ENCODE data around the gene TP53I3. TPM values are rescaled to one million over a fixed set of nuclear protein-coding genes. Genes with fewer than 3 reads are reported as not detected.

TP53I3 gene
- total RNA-seq, 2 donors from 2014 or later, result 18.5 to 36.8 TPM

- intact Hi-C loops (cut with DNase I), result no loop called here
- no peak for TF ChIP-seq POLR2A (IDR thresholded peaks at IDR 0.05)
- TF ChIP-seq CTCF (IDR thresholded peaks at IDR 0.05), result no peak
Observed at GRCh38 chr2:24087032-24087431, 2.4 kb upstream of the TP53I3 start.

GRCh38 chr2:24086241-24086640 lies 1.6 kb upstream of the TP53I3 start:
- no peak for TF ChIP-seq CTCF (IDR thresholded peaks at IDR 0.05)
- TF ChIP-seq POLR2A (IDR thresholded peaks at IDR 0.05), result no peak

More at GRCh38 chr2:24087032-24087431, 2.4 kb upstream of the TP53I3 start:
- Histone ChIP-seq H3K36me3 (replicated peaks in 1 of 2; ENCODE audit: insufficient read depth in 1 of 2, low read depth in 2 of 2) (no peaks in the 10 kb centered on the region), H3K4me1 (peaks cover 23% of the 10 kb centered on the region), H3K27me3 (no peaks in the 10 kb centered on the region), H3K27ac (no peak overlapping the region), H3K4me3 (no peak overlapping the region), H3K9me3 (no peaks in the 10 kb centered on the region)
- 66 to 74% methylated on average over 3 of the region's 3 CpGs for WGBS, 2 donors
- DNase-seq, result no peak
- ATAC-seq, result no peak

GRCh38 chr2:24085200-24085489 lies 511 bp upstream of the TP53I3 start:
- 10 to 14% methylated on average over 11 of the region's 11 CpGs for WGBS, 2 donors
- intact Hi-C loops (cut with DNase I), result no loop called here
- DNase-seq (no peak), ATAC-seq (no peak)
- Histone ChIP-seq H3K9me3 (no peaks in the 10 kb centered on the region), H3K27me3 (no peaks in the 10 kb centered on the region), H3K4me1 (peaks cover 23% of the 10 kb centered on the region), H3K36me3 (replicated peaks in 1 of 2; ENCODE audit: insufficient read depth in 1 of 2, low read depth in 2 of 2) (no peaks in the 10 kb centered on the region), H3K27ac (peak overlapping the region; percentile 87 to 95 (median 90)), H3K4me3 (peak overlapping the region; percentile 28 to 40)
- TF ChIP-seq POLR2A (IDR thresholded peaks at IDR 0.05), result no peak
- no peak for TF ChIP-seq CTCF (IDR thresholded peaks at IDR 0.05)

More at GRCh38 chr2:24086241-24086640, 1.6 kb upstream of the TP53I3 start:
- intact Hi-C loops (cut with DNase I), result no loop called here
- H3K27me3 ChIP-seq, result no peaks in the 10 kb centered on the region
- 75 to 85% methylated on average over 1 of the region's 1 CpG for WGBS, 2 donors
- peaks cover 23% of the 10 kb centered on the region for H3K4me1 ChIP-seq
- ATAC-seq (no peak), DNase-seq (no peak)
- H3K9me3 ChIP-seq, result no peaks in the 10 kb centered on the region
- no peaks in the 10 kb centered on the region for H3K36me3 ChIP-seq (replicated peaks in 1 of 2; ENCODE audit: insufficient read depth in 1 of 2, low read depth in 2 of 2)
- H3K4me3 ChIP-seq, result no peak overlapping the region
- H3K27ac ChIP-seq, result no peak overlapping the region

- no peak for TF ChIP-seq CTCF (IDR thresholded peaks at IDR 0.05)
- TF ChIP-seq POLR2A (IDR thresholded peaks at IDR 0.05), result peak; percentile 15 to 82 (median 71)
- peak; percentile 75 for ATAC-seq
Observed at GRCh38 chr2:24083567-24084385, 858 bp downstream of the TP53I3 start.

More at GRCh38 chr2:24083567-24084385, 858 bp downstream of the TP53I3 start:
- Histone ChIP-seq H3K27me3 (no peaks in the 10 kb centered on the region), H3K9me3 (no peaks in the 10 kb centered on the region), H3K36me3 (replicated peaks in 1 of 2; ENCODE audit: insufficient read depth in 1 of 2, low read depth in 2 of 2) (no peaks in the 10 kb centered on the region), H3K4me3 (peak overlapping the region; percentile 28 to 40), H3K27ac (peak overlapping the region; percentile 87 to 95 (median 90)), H3K4me1 (peaks cover 23% of the 10 kb centered on the region)
- WGBS, 2 donors, result 3 to 7% methylated on average over 11 to 30 of the region's 30 CpGs
- intact Hi-C loops (cut with DNase I), result no loop called here
- peak in 2 of 4 donors; percentile 88 to 92 for DNase-seq
